Activated naive CD8-positive, alpha-beta T cell treated with anti-CD3 and anti-CD28 coated beads, Interleukin-2, amount 50 U/mL, for 16 hours (primary cell): ENCODE measurements around the gene RAB4A.
"Not testable (repeated sequence)": the region's sequence is repeated elsewhere in the genome, so short reads cannot be mapped to it uniquely, and the experiment has no call there.

Source experiments
- DNase-seq: peaks from one replicate; pipeline ENCODE4 v3.0.0-alpha.2; 2020; ENCODE audit warnings: low read depth, low spot score

RAB4A gene

GRCh38 chr1:229272164-229273158 lies 1.6 kb downstream of the RAB4A start:
- DNase-seq = no peak

- no peak for DNase-seq
Observed at GRCh38 chr1:229273507-229274232, 2.8 kb downstream of the RAB4A start.

DNA sequence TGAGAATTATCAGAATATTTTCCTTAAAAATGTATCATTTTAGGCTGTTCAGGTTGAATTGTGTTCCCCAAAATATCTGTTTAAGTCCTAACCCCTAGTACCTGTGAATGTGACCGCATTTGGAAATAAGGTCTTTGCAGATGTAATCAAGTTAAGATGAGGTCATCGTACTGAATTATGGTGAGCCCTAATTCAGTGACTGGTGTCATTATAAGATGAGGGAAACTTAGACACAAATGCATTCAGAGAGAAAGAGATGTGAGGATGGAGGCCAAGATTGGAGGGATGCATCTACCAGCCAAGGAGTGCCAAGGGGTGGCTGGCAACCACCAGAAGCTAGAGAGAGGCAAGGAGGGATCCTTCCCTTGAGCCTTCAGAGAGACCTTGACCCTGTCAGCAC lies 4.1 kb downstream of the RAB4A start:
- no peak for DNase-seq

GRCh38 chr1:229278120-229278741 lies 7.3 kb downstream of the RAB4A start:
- no peak for DNase-seq

DNA sequence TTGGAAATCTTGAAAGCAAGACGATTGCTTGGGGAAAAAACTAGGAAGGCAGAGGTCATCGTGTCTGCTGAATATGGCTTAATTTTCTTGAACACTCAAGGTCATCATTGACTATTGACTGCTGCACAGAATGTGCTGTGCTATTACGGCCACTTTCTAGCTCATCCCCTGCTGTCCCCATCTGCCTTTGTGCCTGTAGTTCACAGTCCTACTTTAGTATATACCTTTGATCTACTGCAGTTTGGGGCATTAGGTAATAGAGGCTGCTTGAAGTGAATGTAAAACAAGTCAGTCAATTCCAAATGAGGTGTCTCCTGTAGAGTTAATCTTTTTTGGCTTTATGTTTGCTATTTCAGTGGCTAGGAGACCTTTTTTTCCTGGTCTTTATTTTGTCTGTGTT lies 8.3 kb downstream of the RAB4A start:
- DNase-seq = no peak

DNA sequence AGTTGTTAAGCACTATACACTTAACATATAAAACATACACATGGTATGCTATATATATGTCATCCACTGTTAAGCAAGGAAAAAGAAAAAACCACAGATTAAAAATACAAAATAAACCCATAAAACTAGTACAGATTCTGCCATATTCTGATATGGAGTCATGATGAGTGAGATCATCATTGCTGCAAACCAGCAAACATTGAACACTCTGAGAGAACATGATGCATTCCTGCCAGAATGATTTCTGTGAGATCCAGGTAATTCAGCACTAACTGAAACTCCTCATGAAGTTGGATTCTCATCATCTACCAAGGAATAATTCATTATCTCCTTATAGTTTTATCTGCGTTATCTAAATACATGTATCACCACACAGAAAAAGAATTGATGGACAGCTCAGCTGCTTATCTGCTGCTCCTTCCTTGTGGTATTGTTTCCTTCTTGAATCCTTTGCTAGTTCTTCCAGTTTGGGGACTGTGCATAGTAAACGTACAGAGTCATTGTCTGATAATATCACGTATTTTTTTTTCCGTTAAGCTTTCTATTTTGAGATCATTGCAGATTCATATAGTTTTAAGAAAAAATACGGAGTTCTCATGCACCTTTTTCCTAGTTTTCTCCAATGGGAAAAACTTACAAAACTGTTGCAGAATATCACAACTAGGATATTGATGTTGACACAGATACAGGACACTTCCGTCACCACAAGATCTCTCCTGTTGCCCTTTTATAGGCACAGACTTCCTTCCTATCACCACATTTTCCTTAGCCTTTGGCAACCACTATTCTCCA lies 9.3 kb downstream of the RAB4A start:
- DNase-seq = no peak

- no peak for DNase-seq
Observed at GRCh38 chr1:229280921-229281320, 10.0 kb downstream of the RAB4A start.

- no peak for DNase-seq
Observed at GRCh38 chr1:229281339-229281926, 10.5 kb downstream of the RAB4A start.

DNA sequence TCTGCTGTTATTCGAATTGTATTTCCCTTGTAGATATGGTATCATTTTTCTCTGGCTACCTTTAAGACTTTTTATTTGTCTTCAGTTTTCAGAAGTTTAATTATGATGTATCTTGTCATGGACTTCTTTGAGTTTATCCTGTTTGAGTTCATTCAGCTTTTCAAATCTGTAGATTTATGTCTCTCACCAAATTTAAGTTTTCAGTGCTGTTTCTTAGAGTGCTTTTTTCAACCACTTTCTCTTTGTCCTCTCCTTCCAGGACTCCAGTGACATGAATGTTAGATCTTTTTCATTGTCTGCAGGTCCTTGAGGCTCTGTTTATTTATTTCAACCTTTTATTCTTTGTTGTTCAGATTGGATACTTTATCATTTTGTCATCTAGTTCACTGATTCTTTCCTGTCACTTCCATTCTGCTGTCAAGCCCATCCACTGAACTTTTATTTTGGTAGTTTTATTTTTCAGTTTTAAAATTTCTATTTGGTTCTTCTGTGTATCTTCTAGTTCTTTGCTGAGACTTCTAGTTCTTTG lies 11.4 kb downstream of the RAB4A start:
- no peak for DNase-seq

GRCh38 chr1:229283183-229283611 lies 12.3 kb downstream of the RAB4A start:
- no peak for DNase-seq

GRCh38 chr1:229284887-229285286 lies 14.0 kb downstream of the RAB4A start:
- DNase-seq = no peak

DNA sequence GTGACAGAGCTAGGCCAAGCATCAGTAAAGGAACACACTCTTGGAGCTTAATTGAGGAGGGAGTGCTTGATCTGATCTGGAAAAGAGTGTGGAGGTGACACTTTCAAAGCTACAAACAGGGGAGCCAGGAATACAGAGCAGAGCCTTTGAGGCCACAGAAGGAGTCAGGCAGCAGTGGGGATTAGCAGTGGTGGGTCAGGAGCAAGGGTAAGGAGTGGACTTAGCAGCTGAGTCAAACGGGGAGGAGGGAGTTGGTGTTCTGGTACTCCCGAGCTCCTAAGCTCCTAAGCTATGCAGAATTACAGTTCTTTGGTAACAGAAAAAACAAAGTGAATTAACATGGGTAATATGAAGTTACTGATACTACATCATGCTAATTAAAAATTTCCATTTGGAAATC lies 14.5 kb downstream of the RAB4A start:
- no peak for DNase-seq

DNA sequence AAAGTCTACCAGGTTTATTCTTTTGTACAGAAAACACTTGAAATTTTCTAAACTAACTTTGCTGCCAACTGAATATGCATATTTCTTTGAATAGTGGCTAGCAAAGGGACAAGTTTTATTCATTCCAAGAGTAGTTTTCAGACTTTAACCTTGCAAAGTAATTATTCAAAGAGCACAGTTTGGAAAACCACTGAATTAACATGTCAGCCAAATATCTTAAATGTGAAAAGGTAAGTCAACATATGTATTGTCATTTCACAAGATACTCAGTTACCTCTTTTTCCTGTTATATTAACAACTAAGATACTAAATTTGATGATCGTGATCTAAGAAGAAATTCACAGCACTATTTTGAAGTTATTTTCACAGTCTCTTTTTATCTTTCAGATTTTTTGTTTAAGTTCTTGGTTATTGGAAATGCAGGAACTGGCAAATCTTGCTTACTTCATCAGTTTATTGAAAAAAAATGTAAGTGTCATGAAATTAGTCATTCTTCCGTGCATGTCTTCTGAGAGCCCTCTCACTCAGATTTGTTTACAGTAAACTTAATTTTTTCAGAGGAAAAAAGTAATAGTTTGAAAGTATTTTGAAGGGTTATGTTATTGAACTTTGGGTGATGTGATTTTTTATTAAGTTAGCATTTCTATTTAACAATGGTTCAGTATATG lies 15.3 kb downstream of the RAB4A start:
- DNase-seq = no peak

DNA sequence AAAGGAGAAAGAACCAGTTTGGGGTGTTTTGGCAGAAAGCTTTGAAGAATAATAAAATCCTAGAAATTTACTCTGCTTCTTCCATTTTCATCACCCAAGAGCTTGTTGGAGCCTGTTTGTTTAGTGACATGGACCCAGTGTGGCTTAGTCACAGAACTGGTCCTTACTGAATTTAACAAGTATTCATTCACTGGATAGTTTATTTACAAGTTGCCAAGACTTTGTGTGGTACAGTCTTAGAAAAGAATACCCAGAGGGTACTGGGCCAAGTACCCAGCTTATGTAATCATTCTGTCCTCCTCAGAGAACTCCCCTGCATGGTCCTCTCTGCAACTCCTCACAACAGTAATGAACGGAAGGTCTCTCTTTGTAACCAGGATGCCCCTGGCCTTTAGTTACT lies 16.4 kb downstream of the RAB4A start:
- no peak for DNase-seq

DNA sequence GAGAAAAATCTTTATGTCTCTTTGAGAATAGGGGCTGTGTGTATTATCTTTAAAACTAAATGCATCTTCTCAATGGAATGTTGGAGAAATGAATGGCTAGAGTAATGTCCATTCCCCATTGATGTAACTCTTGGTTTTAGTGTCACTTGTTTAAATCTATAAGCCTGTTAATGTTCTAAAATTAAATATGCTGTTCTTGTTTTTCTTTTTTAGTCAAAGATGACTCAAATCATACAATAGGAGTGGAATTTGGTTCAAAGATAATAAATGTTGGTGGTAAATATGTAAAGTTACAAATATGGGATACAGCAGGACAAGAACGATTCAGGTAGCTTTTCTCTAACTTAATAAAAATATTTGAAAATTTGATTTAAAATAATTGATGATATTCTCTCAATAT lies 17.6 kb downstream of the RAB4A start:
- no peak for DNase-seq

DNA sequence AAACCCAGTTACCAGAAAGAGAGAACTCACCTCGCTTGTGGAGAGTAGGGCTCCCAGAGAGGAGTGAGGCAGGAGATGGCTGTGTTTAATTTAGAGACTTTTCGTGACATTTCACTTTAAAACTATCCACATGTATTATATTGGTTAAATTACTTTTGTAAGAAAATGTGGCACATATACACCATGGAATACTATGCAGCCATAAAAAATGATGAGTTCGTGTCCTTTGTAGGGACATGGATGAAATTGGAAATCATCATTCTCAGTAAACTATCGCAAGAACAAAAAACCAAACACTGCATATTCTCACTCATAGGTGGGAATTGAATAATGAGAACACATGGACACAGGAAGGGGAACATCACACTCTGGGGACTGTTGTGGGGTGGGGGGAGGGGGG lies 20.8 kb downstream of the RAB4A start:
- not testable (repeated sequence) for DNase-seq

- DNase-seq = no peak
Observed at GRCh38 chr1:229293528-229294204, 22.8 kb downstream of the RAB4A start.

- no peak for DNase-seq
Observed at GRCh38 chr1:229295745-229296144, 24.8 kb downstream of the RAB4A start.

- no peak for DNase-seq
Observed at GRCh38 chr1:229296541-229296941, 25.6 kb downstream of the RAB4A start.

GRCh38 chr1:229297746-229298145 lies 26.8 kb downstream of the RAB4A start:
- DNase-seq = no peak
